ENCODE results near the gene SH3BP5.
A peak's percentile ranks its signal among the peaks of the same experiment; 100 is the strongest.

The SH3BP5 gene

GRCh38 chr3:15326037-15326436 is 6.3 kb downstream of the SH3BP5 start:
- Histone ChIP-seq H3K27me3 (ENCODE audit: control insufficient read depth in 1 of 2, insufficient read depth in 1 of 2, low read length in 2 of 2) (no peaks in the 10 kb centered on the region), H3K27ac (ENCODE audit: low read length, poor library complexity, severe bottlenecking) (no peak overlapping the region), H3K4ac (ENCODE audit: low read depth in 1 of 2, low read length in 2 of 2) (no peak overlapping the region), H2BK12ac (ENCODE audit: low read length in 2 of 2) (no peak overlapping the region), H3K79me1 (replicated peaks; ENCODE audit: low read length, poor library complexity, severe bottlenecking) (peaks cover 7% of the 10 kb centered on the region), H3K4me2 (ENCODE audit: low read length, poor library complexity, severe bottlenecking) (no peak overlapping the region), H3K9me3 (ENCODE audit: control insufficient read depth, low read length) (no peaks in the 10 kb centered on the region), H2BK15ac (ENCODE audit: low read depth, poor library complexity, severe bottlenecking) (no peak overlapping the region), H2AFZ (ENCODE audit: low read depth, low read length) (no peak overlapping the region), H3K4me3 (ENCODE audit: insufficient read depth in 1 of 2, low read depth in 1 of 2, low read length in 2 of 2) (peak overlapping the region in 1 of 2 experiments; percentile 2), H3K36me3 (ENCODE audit: control insufficient read depth in 1 of 2, insufficient read depth in 2 of 2, low read depth in 1 of 2, low read length in 2 of 2) (peaks cover 0 to 40% of the 10 kb centered on the region in 2 experiments), H2BK5ac (ENCODE audit: low read depth, low read length, poor library complexity, severe bottlenecking) (no peak overlapping the region), H4K8ac (ENCODE audit: low read length) (no peak overlapping the region), H2BK120ac (ENCODE audit: low read depth, low read length) (no peak overlapping the region), H3K23ac (ENCODE audit: low read length in 2 of 2) (no peak overlapping the region), H3K4me1 (ENCODE audit: control insufficient read depth, insufficient read depth, low read depth, low read length) (peaks cover 5% of the 10 kb centered on the region), H4K91ac (ENCODE audit: low read length) (no peak overlapping the region), H3K9ac (ENCODE audit: low read length) (peak overlapping the region; percentile 61), H3K18ac (ENCODE audit: low read depth in 1 of 2, low read length in 2 of 2) (no peak overlapping the region), H2AK5ac (ENCODE audit: low read length, severe bottlenecking) (no peak overlapping the region), H3K14ac (ENCODE audit: low read length in 2 of 2) (no peak overlapping the region)
- DNase-seq = no peak
- 92% methylated on average over 3 of the region's 3 CpGs for WGBS

DNA sequence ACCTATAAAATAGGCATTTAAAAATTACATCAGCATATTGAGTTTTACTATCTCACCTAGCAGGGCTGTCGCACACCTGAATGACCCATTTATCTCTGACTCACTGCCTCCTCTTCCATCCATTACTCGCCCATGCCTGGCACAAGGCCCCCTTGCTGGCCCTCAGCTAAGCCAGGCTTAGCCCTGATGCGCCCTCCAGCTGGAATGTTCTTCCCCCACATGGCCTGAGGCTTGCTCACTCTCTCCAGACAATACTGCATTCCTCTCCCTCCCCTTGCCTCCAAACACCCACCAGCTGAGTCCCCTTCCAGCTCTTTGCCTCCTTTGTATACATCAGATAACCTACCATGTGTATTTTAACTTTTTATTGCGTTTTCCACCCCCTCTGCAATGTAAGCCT is 7.2 kb downstream of the SH3BP5 start:
- H3K79me1 ChIP-seq (replicated peaks; ENCODE audit: low read length, poor library complexity, severe bottlenecking) = peaks cover 7% of the 10 kb centered on the region
- no peaks in the 10 kb centered on the region for H3K9me3 ChIP-seq (ENCODE audit: control insufficient read depth, low read length)
- no peak overlapping the region for H3K27ac ChIP-seq (ENCODE audit: low read length, poor library complexity, severe bottlenecking)
- H3K4me3 ChIP-seq (ENCODE audit: insufficient read depth in 1 of 2, low read depth in 1 of 2, low read length in 2 of 2) = peak overlapping the region in 1 of 2 experiments; percentile 8
- 63% methylated on average over 4 of the region's 4 CpGs for WGBS
- H2BK15ac ChIP-seq (ENCODE audit: low read depth, poor library complexity, severe bottlenecking) = no peak overlapping the region
- H3K9ac ChIP-seq (ENCODE audit: low read length) = peak overlapping the region; percentile 61
- H3K14ac ChIP-seq (ENCODE audit: low read length in 2 of 2) = peak overlapping the region in 1 of 2 experiments; percentile 69
- H4K91ac ChIP-seq (ENCODE audit: low read length) = no peak overlapping the region
- no peak overlapping the region for H2BK5ac ChIP-seq (ENCODE audit: low read depth, low read length, poor library complexity, severe bottlenecking)
- peaks cover 5% of the 10 kb centered on the region for H3K4me1 ChIP-seq (ENCODE audit: control insufficient read depth, insufficient read depth, low read depth, low read length)
- no peak overlapping the region for H3K4ac ChIP-seq (ENCODE audit: low read depth in 1 of 2, low read length in 2 of 2)
- no peak overlapping the region for H2AFZ ChIP-seq (ENCODE audit: low read depth, low read length)
- no peak overlapping the region for H4K8ac ChIP-seq (ENCODE audit: low read length)
- H2BK12ac ChIP-seq (ENCODE audit: low read length in 2 of 2) = no peak overlapping the region
- H3K23ac ChIP-seq (ENCODE audit: low read length in 2 of 2) = no peak overlapping the region
- no peaks in the 10 kb centered on the region for H3K27me3 ChIP-seq (ENCODE audit: control insufficient read depth in 1 of 2, insufficient read depth in 1 of 2, low read length in 2 of 2)
- H3K18ac ChIP-seq (ENCODE audit: low read depth in 1 of 2, low read length in 2 of 2) = no peak overlapping the region
- no peak overlapping the region for H2AK5ac ChIP-seq (ENCODE audit: low read length, severe bottlenecking)
- DNase-seq = peak; percentile 41
- peaks cover 0 to 40% of the 10 kb centered on the region in 2 experiments for H3K36me3 ChIP-seq (ENCODE audit: control insufficient read depth in 1 of 2, insufficient read depth in 2 of 2, low read depth in 1 of 2, low read length in 2 of 2)
- no peak overlapping the region for H2BK120ac ChIP-seq (ENCODE audit: low read depth, low read length)
- H3K4me2 ChIP-seq (ENCODE audit: low read length, poor library complexity, severe bottlenecking) = no peak overlapping the region

DNA sequence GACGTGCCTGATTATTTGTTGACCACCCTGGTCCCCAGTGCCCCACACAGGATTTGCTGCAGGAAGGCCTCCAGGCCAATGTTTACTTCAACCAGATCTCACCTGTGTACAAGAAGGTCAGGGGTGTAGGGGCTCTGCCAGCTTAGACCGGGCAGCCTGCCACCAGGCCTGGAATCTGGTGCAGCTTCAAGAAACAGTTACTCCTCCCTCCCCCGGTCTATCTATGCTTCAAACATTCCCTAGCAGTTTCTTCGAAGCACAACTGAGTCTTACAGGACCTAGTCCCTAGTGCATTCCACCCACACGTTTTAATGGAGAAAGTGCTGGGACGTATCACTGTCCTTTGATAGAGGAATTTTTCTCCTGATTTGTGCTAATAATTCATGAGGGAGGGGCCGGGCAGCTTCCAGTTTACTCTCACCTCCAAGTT is 8.0 kb downstream of the SH3BP5 start:
- H2BK12ac ChIP-seq (ENCODE audit: low read length in 2 of 2) = no peak overlapping the region
- H3K4ac ChIP-seq (ENCODE audit: low read depth in 1 of 2, low read length in 2 of 2) = no peak overlapping the region
- no peak overlapping the region for H3K14ac ChIP-seq (ENCODE audit: low read length in 2 of 2)
- H4K8ac ChIP-seq (ENCODE audit: low read length) = no peak overlapping the region
- H2BK120ac ChIP-seq (ENCODE audit: low read depth, low read length) = no peak overlapping the region
- no peak overlapping the region for H3K18ac ChIP-seq (ENCODE audit: low read depth in 1 of 2, low read length in 2 of 2)
- no peak overlapping the region for H2AFZ ChIP-seq (ENCODE audit: low read depth, low read length)
- peaks cover 8% of the 10 kb centered on the region for H3K4me1 ChIP-seq (ENCODE audit: control insufficient read depth, insufficient read depth, low read depth, low read length)
- no peaks in the 10 kb centered on the region for H3K27me3 ChIP-seq (ENCODE audit: control insufficient read depth in 1 of 2, insufficient read depth in 1 of 2, low read length in 2 of 2)
- H3K27ac ChIP-seq (ENCODE audit: low read length, poor library complexity, severe bottlenecking) = no peak overlapping the region
- H3K36me3 ChIP-seq (ENCODE audit: control insufficient read depth in 1 of 2, insufficient read depth in 2 of 2, low read depth in 1 of 2, low read length in 2 of 2) = peaks cover 0 to 36% of the 10 kb centered on the region in 2 experiments
- H2BK5ac ChIP-seq (ENCODE audit: low read depth, low read length, poor library complexity, severe bottlenecking) = no peak overlapping the region
- peaks cover 10% of the 10 kb centered on the region for H3K79me1 ChIP-seq (replicated peaks; ENCODE audit: low read length, poor library complexity, severe bottlenecking)
- no peak overlapping the region for H3K23ac ChIP-seq (ENCODE audit: low read length in 2 of 2)
- no peak for DNase-seq
- no peak overlapping the region for H4K91ac ChIP-seq (ENCODE audit: low read length)
- no peak overlapping the region for H2BK15ac ChIP-seq (ENCODE audit: low read depth, poor library complexity, severe bottlenecking)
- WGBS = 87% methylated on average over 3 of the region's 7 CpGs
- peak overlapping the region; percentile 61 for H3K9ac ChIP-seq (ENCODE audit: low read length)
- no peak overlapping the region for H3K4me2 ChIP-seq (ENCODE audit: low read length, poor library complexity, severe bottlenecking)
- no peaks in the 10 kb centered on the region for H3K9me3 ChIP-seq (ENCODE audit: control insufficient read depth, low read length)
- H2AK5ac ChIP-seq (ENCODE audit: low read length, severe bottlenecking) = no peak overlapping the region
- H3K4me3 ChIP-seq (ENCODE audit: insufficient read depth in 1 of 2, low read depth in 1 of 2, low read length in 2 of 2) = no peak overlapping the region

DNA sequence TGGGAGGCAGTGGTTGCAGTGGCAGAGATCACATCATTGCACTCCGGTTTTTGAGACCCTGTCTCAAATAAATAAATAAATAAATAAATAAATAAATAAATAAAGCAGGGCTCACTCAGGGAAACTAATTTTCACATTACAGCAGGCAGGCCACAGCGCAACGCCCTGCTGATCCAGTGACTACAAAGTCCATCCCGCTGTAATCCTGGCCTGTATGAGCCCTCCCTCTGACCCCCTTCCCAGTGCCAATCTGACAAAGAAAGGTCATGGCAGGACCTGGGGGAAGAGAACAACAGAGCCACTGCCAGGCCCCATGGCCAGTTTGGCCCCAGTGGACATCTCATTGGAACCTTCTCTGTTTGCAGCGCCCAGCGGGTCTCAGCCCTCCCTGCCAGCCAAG is 9.3 kb downstream of the SH3BP5 start:
- H2BK12ac ChIP-seq (ENCODE audit: low read length in 2 of 2) = no peak overlapping the region
- H2BK15ac ChIP-seq (ENCODE audit: low read depth, poor library complexity, severe bottlenecking) = no peak overlapping the region
- no peaks in the 10 kb centered on the region for H3K27me3 ChIP-seq (ENCODE audit: control insufficient read depth in 1 of 2, insufficient read depth in 1 of 2, low read length in 2 of 2)
- DNase-seq = no peak
- no peaks in the 10 kb centered on the region for H3K9me3 ChIP-seq (ENCODE audit: control insufficient read depth, low read length)
- H2BK120ac ChIP-seq (ENCODE audit: low read depth, low read length) = no peak overlapping the region
- H3K4me3 ChIP-seq (ENCODE audit: insufficient read depth in 1 of 2, low read depth in 1 of 2, low read length in 2 of 2) = no peak overlapping the region
- H4K91ac ChIP-seq (ENCODE audit: low read length) = peak overlapping the region; percentile 28
- no peak overlapping the region for H3K14ac ChIP-seq (ENCODE audit: low read length in 2 of 2)
- H3K4me1 ChIP-seq (ENCODE audit: control insufficient read depth, insufficient read depth, low read depth, low read length) = peaks cover 8% of the 10 kb centered on the region
- 98% methylated on average over 5 of the region's 6 CpGs for WGBS
- H3K27ac ChIP-seq (ENCODE audit: low read length, poor library complexity, severe bottlenecking) = no peak overlapping the region
- no peak overlapping the region for H3K18ac ChIP-seq (ENCODE audit: low read depth in 1 of 2, low read length in 2 of 2)
- no peak overlapping the region for H3K4me2 ChIP-seq (ENCODE audit: low read length, poor library complexity, severe bottlenecking)
- peaks cover 10% of the 10 kb centered on the region for H3K79me1 ChIP-seq (replicated peaks; ENCODE audit: low read length, poor library complexity, severe bottlenecking)
- H3K9ac ChIP-seq (ENCODE audit: low read length) = no peak overlapping the region
- H3K4ac ChIP-seq (ENCODE audit: low read depth in 1 of 2, low read length in 2 of 2) = no peak overlapping the region
- H4K8ac ChIP-seq (ENCODE audit: low read length) = no peak overlapping the region
- H3K23ac ChIP-seq (ENCODE audit: low read length in 2 of 2) = no peak overlapping the region
- no peak overlapping the region for H2AFZ ChIP-seq (ENCODE audit: low read depth, low read length)
- H2BK5ac ChIP-seq (ENCODE audit: low read depth, low read length, poor library complexity, severe bottlenecking) = no peak overlapping the region
- H3K36me3 ChIP-seq (ENCODE audit: control insufficient read depth in 1 of 2, insufficient read depth in 2 of 2, low read depth in 1 of 2, low read length in 2 of 2) = peaks cover 0 to 23% of the 10 kb centered on the region in 2 experiments
- H2AK5ac ChIP-seq (ENCODE audit: low read length, severe bottlenecking) = no peak overlapping the region

Data from mesenchymal stem cell (in vitro differentiated cells and primary cell).